GM20431 (cell line): Measurements from ENCODE around the gene ATG5.

Experiments
- in situ Hi-C: fragments of 300-500 bp; cut with MseI, MboI; formaldehyde crosslinking; loops from one replicate; pipeline ENCODE4 v1.15.0; 2020; ENCODE audit warnings: low sequenced_read_pairs; ENCODE audit not compliant: unreplicated experiment

The ATG5 gene

GRCh38 chr6:106187424-106187982 lies 138.1 kb downstream of the ATG5 start:
- in situ Hi-C loops, result no loop called here

DNA sequence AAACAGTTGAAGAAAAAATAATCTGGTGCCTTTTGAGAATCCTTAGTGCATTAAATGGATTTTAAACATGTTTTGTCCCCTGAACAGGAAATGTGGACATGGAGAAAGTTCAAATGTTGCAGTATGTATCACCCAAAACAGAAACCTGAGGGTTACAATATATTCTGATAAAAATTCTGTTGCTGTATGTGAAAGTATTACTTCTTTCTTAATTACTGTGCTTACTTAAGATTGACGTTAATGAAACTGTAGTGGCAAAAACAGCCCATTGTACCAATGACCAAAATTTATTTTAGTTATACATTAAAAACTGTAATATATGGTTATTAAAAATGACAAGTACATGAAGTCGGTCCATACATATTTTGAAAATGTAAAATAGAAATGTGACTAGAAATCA lies 138.8 kb downstream of the ATG5 start:
- in situ Hi-C loops, result no loop called here

- in situ Hi-C loops, result no loop called here
Measured at GRCh38 chr6:106186172-106186571, 139.4 kb downstream of the ATG5 start.

- in situ Hi-C loops, result no loop called here
Measured at GRCh38 chr6:106185615-106186014, 139.9 kb downstream of the ATG5 start.

DNA sequence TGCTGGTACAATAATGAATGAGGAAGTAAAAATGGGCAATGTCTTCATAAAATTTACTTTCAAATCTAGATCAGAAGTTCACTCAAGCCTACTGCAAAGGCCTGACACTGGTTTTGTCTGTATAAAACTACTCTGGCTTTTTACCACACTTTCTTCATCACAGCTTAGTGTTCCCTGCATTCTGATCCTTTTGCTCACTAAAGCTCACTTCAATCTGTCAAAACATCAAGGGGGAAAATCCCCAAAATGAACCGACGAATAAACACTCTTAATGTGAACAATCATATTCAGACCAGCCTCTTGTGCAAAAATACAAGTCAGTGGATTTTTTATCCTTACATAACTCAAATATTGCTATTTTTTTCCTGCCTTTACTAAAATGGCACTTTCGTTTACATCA lies 140.9 kb downstream of the ATG5 start:
- in situ Hi-C loops, result no loop called here

DNA sequence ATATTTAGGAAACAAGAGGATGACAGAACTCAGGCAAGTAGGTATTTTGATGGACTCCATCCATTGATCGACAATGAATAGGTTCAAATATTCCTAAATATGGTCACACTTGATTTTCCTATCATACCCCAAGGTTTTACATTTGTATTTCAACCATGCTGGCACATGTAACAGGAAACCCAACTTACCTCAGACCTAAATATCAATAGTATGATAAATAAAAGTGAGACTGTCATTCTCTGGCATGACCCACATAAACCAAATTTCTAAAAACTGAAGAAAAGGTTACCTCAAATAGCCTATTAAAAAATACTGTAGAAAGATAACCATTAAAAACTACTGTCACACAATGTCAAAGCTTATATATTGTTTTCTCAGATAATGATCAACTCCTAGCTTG lies 142.1 kb downstream of the ATG5 start:
- in situ Hi-C loops, result no loop called here

GRCh38 chr6:106182455-106182854 lies 143.1 kb downstream of the ATG5 start:
- in situ Hi-C loops, result no loop called here

DNA sequence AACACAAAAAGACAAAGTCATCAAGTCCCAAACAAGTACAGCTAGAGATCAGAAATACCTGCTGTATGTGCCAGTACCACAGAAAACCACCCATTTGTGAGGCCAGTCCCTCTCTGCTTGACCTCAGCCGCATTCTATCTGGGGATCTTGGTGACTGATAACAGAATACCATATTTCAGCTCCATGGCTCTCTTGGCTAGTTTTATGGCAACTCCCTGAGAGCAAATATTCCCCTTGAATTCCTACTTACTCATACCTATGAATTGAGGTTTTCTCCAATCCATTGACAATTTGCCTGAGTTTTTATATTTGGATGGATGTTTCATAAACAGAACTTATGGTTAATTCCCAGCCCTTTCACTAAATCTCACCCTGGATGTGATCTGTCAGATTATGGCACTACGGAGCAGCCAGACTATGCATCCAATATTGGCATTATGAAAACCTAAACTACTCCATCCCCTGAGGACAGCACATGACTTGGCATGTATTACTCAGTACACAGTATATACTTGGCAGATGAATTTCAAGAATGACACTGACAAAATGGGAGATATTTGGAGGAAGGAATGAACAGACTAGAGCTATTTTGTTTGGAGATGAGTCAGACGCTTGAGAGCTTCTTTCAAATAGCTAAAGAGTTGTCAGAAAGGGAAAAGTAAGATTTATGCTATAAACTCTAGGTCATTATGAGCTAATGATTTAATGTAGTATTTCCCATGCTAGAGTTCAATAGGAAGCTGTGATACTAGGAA lies 143.7 kb downstream of the ATG5 start:
- in situ Hi-C loops, result no loop called here

- in situ Hi-C loops, result no loop called here
Measured at GRCh38 chr6:106180208-106180607, 145.4 kb downstream of the ATG5 start.

- in situ Hi-C loops, result no loop called here
Measured at GRCh38 chr6:106178900-106179299, 146.7 kb downstream of the ATG5 start.

GRCh38 chr6:106177786-106178185 lies 147.8 kb downstream of the ATG5 start:
- in situ Hi-C loops, result no loop called here

DNA sequence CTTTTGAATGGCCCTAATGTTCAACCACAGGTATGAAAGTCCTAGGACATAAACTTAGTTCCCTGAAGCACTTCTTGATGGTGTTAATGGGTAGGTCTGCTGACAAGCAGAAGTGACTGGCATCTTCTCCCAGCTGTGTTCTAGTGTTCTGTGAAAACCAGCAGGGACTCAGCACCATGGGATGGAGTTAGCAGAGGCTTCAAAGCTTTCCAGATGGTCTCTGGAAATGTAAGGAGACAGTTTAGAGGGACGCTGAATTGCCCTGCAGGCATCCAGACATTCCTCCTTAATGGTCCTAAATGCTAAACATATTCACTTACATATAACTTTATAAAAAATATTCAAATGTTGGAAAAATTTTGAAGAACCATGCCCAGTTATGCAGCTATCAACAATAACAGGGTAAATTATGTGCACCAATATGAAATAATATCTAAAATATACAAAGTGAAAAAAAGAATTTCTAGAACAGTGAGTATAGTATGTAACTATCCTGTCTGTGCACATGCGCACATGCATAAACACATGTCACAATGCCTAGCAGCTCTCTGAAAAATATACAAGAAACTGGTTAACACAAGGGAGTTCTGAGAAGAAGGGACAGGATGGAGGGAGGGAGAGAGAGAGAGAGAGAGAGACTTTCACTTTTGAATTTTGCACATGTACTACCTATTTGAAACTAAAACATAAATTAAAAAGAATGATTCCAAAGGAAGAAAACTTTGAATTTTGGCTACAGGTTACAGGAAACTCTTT lies 152.3 kb downstream of the ATG5 start:
- in situ Hi-C loops, result no loop called here

DNA sequence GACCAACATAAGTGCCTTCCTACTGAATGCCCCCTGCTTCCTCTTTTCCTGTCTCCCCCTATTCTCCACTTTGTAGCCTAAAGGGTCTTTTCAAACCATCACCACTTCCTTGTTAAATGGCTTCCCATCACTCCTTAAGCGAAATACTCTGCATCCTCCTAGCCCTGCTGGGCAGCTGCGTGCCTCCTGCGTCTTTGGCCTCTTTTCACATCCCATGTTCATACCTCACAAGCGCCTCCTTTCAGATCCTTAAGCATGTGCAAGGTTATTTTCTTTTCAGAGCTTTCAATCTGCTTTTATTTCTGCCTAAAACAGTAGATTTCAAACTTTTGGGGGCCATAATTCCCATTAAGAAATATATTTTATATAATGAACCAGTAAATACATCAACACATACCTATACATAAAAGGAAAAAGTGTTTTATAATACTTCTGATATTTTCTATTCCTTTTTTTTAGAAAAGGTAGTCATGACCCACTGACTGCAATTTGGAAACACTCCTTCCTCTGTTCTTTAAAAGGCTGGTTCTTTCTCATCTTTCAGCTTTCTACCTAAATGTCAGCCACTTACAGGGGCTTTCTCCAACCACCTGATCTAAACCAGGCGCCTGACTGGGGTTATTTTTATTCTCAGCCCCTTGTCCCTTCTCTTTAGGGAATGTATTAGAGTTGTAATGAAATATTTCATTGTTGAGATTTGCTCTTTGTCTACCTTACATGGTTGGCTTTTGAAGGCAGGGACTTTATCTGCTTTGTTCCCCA lies 155.3 kb downstream of the ATG5 start:
- in situ Hi-C loops, result no loop called here

GRCh38 chr6:106169517-106169916 lies 156.0 kb downstream of the ATG5 start:
- in situ Hi-C loops, result no loop called here

- in situ Hi-C loops, result no loop called here
Measured at GRCh38 chr6:106168097-106168888, 157.3 kb downstream of the ATG5 start.

GRCh38 chr6:106167096-106167814 lies 158.3 kb downstream of the ATG5 start:
- in situ Hi-C loops, result no loop called here

- in situ Hi-C loops, result no loop called here
Measured at GRCh38 chr6:106165885-106166485, 159.6 kb downstream of the ATG5 start.

DNA sequence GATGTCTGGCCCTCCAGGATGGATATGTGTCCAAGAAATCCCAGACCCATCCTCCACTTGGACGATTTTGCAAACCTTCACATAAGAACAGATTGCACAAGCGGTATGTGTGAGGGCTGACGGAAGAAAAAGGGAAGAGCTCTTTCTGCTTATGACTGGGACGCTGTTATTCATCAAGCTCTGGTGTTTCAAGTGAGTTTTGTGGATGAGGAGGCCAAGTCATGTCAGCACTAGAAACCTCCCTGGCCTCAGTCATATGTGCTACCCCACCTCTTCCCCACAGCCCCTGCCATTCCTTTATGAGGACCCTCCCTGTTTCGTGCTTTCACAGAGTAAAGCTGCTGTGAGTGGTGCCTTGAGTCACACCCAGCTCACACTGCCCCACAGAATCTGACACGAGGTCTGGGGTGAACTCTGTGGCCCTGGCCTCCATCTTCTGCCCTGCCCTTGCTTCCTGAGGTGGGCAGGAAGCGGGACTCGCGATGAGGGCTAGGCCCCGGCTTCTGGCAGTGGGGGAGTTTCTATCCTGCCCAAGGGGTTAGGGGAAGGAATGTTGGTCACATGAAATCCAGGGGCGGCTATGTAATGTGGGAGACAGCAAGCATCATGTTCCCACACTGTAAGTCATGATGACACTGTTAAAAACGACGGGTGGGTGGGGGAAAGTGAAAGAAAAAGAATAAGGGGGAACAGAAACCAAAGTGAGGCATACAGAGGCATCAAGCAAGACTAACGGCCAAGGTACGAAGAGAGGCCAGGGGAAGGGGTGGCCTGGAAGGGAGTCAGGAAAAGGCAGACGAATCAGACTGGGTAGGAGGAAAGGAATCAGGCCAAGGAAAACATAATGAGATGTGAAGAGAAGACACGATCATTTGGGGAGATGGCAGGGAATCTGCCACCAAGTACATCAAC lies 161.3 kb downstream of the ATG5 start:
- in situ Hi-C loops, result no loop called here
